Measurements from ENCODE around the gene TRPV5.

The TRPV5 gene

DNA sequence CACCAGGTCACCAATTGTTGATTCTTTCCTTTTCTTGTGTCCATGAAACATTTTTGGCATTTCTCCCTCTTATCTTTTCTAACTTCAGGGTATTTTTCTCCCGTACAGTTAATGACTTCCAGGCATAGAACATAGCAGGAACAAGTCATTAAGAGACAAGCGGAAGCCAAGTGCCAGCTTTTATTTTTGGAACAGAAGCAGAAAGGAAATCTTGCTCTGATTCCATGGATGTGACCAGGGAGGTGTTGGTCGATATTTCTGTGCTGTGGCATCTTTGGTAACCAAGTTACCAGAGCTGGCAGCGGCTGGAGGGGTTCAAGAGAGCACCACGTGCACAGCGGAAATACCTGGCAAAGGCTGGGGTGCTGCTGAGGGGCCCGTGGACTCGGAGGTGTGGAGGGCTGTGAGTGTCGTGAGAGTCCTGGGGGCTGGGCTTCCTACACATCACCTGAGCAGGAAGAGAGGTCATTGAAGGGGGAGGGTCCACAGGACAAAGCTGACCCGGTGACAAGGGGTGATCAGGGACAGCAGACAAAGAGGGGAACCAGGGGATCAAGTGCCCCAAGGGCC, 7.5 kb upstream of the TRPV5 start:
- DNase-seq (ENCODE audit: low spot score) = no peak

DNA sequence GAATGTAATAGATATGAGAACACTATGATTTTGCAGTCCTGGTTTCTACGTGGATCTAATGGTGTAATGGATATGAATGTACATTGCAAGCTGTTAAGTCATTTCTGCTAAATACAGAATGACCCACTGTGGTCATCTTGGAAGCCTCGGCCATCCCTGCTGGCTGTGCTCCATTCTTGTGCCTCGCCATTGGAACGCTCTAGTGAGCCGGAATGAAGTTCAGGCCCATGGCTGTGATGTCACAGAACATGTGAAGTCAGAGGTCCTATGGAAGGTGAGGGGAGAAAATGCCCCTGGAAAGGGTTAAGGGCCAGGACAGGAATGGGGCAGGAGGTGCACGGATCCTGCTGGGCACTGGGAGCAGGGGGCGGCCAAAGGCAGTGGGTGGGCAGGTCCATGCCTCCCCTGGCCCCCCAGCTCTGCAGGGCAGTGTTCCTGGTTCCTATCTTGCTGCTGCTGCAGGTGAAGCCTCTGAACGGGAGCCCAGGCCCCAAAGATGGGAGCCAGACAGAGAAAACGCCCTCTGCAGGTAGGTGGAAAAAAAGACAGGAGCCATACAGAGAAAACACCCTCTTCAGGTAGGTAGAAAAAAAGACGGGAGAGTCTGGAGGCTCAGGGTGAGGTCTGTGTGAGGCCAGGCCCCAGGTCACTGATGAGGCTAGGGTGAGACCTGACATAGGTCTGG, 5.8 kb upstream of the TRPV5 start, which contains the start of gene LLCFC1:
TSS of gene LLCFC1 (plus strand) at position 259 of the 685 bp plus-strand sequence. CDS start at position 397, 138 bp downstream.
- peak; percentile 18 for DNase-seq (ENCODE audit: low spot score)

DNA sequence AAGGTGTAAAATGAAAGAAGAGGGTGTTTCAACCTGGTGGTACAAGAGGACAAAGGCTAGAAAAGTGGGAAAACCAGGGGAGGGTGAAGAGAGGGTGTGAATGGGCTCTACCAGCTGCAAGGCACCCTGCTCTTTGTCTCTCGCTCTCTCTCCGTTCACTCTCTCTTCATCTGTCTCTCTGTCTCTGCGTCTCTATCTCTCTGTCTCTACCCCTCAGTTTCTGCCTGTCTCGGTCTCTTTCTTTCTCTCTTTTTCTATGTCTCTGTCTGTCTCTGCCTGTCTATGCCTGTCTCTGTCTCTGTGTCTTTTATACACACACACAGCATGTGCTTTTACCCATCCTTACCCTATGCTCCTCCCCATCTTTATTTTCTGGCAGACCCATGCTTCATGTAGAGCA, 5.1 kb upstream of the TRPV5 start:
- no peak for DNase-seq (ENCODE audit: low spot score)

DNA sequence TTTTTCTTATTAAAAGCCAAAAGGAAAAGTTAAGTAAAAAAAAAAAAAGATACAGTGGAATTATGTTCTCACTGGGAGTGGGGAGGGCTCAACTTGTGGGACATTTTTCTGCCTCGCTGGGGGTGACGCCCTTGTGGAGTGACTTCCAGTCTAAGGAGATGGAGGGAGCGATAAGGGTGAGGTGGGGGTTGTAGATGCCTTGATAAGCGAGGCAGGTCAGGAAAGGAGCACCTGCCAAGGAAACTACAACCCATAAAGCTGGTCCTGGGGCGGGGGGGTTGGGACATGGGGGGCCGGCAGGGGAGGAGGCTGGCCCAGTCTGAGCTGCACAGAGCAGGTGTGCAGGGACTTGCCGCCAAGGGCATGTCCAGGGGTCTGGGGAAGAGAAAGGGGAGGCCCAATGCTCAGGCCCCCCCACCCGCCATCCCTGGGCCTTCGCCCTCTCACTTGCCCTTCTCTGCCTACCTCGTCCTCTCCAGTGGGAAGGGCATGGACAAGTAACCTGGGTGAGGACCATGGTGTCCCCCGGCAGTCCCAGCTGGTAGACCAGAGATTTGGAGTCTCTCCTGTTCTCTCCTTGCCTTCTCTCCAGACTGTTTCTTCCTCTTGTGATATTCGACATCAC, 2.5 kb upstream of the TRPV5 start:
- DNase-seq (ENCODE audit: low spot score) = no peak

DNA sequence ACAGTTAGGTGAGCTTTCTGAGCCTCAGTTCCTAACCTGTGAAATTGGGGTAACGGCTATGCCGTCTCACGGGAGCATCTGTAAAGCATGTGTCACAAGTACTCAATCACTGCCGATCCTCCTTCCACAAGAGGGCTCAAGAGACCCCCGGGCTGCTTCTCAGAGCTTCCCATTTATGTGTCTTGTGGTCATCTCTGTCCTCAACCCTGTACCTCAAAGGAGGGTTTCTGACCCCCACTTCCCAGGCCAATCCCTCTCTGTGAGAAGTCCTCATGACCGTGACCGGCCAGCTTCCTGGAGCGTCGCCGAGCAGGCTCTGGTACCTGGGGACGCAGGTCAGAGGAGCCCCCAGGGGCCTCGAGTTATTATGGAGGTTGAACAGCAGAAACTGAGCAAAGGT, 510 bp upstream of the TRPV5 start:
- DNase-seq (ENCODE audit: low spot score) = no peak

DNA sequence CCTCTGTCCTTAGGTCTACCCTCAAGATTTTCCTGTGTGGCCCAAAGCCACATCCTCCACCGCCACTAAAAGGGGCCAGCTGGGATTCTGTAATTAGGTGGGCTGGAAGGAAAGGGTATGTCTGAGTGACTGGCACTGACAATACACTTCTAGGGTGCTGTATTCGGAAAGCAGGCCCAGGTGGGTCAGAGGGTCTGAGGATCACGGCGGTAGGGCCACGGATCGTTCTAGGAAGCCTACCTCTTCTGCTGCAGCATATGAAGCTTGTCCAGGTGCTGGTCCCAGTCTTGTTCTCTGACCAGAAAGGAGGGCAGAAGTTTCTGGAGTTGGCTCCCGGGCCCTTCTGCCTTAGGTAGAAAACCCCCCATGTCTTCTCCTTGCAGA, 462 bp downstream of the TRPV5 start:
- DNase-seq (ENCODE audit: low spot score) = no peak

DNA sequence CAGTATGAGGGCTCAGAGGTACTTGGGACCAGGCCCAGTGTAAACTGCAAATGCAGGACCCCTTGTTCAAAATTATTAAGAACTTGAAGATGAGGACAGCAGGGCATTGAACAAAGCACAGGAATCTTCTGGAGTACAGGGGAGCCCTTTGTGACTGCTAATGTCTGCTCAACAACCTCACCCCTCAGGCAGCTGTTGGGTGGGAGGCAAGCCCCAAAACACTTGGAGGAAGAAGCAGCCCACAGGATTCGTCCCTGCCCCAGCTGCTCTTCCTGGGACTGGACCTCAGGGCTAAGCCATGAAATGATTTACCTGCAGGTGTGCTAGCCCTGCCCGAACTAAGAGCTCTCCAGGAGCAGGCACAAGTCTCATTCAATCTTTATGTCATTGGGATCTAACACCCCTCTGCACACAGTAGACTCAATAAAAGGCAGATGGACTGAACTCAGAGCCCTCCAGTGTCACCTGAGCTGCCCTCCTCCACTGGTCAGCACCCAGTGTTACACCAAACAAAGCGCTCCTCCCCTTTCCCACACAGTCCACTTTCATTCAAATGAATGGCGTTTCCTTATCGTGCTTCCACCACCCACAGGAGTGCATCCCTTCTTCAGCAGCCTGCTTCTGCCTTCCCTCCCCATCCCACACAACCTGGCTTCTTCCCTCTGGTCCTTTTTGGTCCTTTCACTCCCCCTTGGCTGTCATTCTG, 1.0 kb downstream of the TRPV5 start:
- DNase-seq (ENCODE audit: low spot score) = no peak

DNA sequence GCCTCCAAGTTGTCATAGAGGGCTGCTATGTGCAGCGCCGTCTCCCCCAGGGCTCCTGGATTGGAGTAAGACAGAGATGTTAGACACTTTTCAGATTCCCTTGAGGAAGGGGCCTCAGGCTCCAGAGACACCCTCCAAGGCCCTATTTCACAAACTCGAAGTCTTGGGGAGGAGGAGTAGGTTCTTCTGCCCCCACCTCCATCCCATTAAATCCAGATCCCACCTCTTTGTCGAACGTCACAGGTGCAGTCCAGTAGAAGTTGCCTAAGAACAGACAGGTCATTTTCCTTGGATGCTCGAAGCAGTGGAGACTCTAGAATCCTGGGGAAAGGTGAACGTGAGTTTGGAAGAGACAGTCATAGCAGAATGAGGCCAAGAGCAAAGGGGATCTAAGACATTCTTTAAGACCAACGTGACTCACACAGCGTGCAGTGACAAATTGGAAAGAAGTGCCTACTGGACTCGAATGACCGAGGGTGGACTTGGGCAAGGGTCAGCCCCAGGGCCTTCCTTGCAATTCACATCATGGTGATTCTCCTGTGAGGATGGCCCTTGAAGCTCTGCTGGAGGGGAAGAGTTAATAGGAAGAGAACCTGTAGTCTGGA, 3.3 kb downstream of the TRPV5 start:
- DNase-seq (ENCODE audit: low spot score) = no peak

DNA sequence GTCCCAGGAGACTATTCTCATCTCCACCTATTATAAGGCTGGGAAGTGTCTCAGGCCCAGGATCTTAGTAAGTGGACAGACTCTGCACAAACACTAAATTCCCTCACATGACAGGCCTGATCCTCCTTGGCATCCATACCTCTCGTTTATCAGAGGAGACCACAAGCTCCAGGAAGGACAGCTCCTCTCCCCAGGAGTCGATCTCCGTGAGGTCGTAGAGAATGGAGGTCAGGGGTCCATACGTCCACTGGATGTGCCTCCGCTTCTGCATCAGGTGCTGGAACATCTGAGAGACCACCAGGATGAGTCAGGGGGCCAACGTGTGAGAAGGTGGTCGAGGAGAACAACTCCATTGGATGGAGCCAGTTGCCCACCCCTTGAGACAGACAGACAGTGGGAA, 5.6 kb downstream of the TRPV5 start:
- DNase-seq (ENCODE audit: low spot score) = no peak

DNA sequence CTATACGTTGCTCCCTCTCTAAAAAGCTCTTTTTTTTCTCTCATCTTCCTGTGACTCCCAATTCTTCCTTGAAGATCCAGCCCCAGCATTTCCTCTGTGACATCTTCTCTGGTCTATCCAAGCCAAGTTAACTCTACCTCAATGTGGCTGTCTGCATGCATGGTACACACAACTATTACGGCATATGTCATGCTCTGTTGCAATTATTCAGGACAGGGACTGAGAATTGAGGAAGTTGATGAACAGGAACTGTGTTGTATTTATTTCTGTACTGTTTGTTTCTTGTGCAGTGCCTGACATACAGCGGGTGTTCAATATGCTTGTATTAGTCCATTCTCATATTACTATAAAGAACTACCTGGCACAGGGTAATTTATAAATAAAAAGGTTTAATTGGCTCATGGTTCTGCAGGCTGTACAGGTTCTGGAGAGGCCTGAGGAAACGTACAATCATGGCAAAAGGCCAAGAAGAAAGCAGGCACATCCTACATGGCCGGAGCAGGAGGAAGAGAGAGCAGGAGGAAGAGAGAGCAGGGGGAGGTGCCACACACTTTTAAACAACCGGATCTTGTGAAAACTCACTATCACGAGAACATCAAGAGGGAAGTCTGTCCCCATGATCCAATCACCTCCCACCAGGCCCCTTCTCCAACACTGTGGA, 6.3 kb downstream of the TRPV5 start:
- DNase-seq (ENCODE audit: low spot score) = no peak

DNA sequence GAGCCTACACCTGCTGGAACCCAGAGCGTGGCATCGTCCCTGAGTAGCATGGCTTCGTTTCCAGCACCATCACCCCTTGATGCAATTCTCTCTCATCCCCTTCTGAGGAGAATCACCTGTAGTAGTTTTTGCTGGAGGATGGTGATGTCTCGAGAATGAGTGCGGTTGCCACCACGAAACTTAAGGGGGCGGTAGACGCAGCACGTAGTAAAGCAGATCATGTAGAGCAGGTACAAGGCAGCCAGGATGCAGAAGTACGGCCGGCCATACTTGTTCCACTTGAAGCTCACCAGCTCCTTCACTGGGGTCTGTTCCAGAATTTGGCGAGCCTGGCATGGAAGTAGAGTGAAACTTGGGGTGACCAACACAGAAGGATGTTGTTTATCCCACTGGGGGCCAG, 8.1 kb downstream of the TRPV5 start:
- no peak for DNase-seq (ENCODE audit: low spot score)

DNA sequence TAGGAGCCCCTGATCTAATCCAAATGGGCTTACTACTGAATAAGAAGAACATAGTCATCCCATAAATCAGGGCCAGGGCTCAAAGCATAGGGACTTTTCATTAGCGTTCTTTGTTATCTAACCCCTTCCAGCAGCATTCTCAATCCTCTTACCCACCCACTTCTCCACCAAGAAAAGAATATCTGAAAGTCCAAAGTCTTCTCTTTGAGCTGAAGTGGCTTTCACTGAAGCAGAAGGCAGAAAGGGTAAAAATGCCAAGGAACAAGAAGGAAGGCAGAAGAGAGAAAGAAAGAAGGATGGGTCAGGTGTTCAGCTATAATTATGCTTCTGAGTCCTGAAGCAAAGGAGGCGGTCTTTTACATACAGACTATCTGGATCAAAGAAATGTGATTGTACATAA, 10.2 kb downstream of the TRPV5 start:
- DNase-seq (ENCODE audit: low spot score) = no peak

DNA sequence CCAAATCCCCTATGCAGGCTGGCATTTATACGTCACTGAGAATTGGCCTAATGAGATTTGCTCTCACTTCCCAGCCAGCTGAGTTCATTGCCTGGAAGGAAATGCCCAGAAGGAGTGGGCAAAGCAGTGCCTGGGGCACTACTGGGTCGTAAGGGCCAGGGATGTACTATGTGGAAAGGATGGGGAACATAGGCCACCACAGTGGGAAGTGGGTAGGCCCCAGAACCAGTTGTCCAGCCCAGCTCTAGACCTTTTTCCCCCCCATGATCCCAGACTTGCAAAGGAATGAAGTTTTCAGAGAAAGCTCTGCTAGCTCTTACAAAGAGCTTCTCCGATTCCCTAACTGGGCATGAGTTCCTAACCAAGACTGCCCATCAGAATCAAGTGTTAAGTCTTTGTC, 13.9 kb downstream of the TRPV5 start:
- no peak for DNase-seq (ENCODE audit: low spot score)

DNA sequence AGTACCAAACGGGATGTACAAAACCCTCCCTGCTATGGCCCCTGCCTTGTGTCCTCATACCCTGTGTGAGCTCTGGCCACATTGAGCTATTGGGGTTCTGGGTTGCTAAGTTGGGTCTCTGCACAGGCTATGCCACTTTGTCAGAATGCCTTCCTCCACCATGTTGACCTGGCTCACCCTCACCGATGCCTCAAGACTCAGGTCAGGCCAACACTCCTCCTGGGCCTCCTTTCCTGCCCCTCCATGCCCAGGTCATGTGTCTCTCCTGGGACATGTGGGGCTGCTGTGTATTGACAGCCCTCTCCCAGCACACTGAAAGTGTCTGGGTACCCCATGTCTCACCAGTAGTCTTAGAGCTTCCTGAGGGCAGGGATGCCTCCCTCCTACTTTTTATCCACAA, 14.6 kb downstream of the TRPV5 start:
- no peak for DNase-seq (ENCODE audit: low spot score)

DNA sequence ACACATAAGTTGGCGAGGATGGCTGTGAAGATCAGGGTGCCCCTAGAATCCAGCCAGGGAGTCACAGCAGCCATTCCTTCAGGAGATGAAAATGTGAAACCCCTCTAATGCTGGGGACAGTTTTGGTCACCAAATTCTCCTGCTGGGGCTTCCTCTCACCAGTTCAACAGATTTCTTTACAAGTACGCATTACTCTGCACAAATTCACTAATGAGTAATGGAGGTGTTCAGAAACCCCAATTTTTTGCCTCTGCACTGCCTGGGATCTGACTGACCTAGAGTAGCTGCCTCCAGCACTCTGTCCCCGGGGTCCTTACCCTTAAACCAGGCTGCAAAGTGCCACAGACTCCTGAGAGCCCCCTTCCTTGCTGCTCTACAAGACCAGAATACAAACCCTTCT, 16.1 kb downstream of the TRPV5 start:
- DNase-seq (ENCODE audit: low spot score) = no peak

DNA sequence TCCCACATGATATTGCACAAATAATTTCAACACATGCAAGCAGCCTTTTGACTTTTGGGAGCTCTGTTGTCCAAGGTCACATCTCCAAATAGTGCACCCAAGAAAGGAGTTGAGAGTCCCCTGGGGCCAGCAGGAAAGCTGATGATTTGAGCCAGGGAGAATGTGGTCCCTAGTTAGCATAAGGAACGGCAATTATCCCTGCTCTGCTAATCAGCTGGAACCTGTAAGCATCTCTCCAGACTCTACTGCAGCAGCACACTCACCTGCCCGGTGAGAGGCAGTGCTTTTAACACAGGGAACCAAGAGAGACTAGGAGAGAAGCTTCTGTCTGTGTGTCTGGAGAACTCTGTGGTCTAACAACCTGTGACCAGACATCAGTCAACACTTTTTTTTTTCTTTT, 17.0 kb downstream of the TRPV5 start:
- DNase-seq (ENCODE audit: low spot score) = no peak

DNA sequence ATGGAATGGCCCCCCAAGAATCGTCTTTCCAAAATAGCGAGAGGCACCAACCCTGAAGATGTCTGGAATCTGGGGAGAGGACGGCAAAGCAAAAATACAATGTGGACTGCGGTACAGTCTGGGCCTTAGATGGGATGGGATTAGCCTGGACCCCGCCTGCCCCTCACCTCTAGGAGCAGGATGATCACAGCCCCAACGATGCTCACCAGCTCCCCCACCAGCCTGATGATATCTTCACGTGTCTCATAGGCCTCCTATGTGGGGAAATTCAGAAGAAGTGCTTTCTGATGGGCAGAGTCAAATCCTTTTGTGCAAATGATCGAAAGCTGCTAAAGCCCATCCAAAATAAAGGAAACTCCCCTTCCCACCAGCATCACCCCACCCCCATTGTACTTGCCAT, 18.2 kb downstream of the TRPV5 start:
- DNase-seq (ENCODE audit: low spot score) = no peak

DNA sequence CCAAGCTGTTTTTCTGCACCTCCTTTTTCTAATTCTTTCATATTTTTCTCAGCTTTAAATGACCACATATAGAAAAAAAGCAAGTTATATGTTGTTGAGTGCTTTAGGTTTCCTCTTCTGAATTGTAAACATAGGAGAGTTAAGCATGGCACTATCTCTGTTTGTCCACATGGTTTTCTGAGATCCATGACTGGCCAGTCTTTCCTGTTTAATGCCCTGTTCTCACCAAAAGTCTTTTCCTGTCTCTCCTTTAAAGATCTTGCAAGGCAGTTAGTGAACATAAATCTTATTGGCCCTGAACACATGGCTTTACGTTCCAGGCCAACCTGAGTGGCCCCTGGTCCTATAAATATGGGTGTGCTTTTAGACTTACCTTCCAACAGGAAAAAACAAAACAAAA, 19.4 kb downstream of the TRPV5 start:
- no peak for DNase-seq (ENCODE audit: low spot score)

DNA sequence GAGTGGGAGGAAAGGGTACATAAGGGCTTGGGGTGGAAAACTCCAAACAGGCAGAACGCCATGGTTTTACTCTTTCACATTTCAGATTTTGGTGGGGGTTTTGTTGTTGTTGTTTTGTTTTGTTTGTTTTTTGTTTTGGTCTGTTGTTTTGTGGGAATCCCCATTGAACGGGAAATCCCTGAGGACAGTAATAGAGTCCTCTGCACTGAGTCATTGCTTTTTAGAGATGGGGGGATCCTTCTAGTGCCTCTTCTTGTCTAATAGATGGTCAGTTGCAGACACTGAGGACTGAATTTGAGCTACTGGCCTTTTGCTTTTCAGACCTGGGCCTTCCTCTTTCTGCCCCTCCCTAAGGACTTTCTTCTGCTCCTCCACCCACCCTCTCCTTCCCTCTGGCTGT, 20.0 kb downstream of the TRPV5 start:
- no peak for DNase-seq (ENCODE audit: low spot score)

DNA sequence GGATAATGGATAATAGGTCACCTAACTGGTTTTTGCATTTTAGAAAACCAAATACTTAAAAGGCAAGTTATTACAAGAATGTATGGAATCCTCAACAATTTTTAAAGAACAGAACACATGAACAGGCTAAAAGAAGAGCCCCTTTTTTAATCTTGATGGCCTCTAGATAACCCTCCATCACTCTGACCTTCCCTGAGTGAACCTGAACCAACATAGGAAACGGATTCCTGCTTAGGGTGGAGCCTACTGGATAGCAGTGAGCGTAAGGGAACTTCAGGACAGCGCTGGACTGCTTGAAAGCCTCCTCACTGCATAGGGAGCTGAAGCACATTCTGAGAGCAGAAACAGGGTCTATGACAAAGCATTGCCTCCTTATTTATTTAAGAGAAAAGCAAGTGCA, 20.5 kb downstream of the TRPV5 start:
- no peak for DNase-seq (ENCODE audit: low spot score)

DNA sequence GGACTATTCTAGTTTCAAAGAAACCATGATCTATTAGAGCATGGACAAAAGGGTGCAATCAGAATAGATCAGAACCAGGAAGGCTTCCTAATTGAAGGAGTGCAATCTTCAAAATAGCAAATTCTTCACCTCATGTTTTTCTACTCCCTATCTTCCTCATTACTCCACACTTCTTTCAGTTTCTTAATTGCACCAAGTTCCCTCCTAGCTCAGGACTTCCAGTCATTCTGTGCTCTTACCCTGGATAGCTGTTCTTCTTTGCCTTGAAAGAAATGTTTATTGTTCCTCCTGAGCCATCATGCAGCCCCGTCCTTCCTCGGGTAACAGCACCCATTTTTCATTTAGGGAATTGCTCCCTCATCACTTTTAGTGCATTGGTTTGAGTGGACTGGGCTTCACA, 23.1 kb downstream of the TRPV5 start:
- DNase-seq (ENCODE audit: low spot score) = no peak

DNA sequence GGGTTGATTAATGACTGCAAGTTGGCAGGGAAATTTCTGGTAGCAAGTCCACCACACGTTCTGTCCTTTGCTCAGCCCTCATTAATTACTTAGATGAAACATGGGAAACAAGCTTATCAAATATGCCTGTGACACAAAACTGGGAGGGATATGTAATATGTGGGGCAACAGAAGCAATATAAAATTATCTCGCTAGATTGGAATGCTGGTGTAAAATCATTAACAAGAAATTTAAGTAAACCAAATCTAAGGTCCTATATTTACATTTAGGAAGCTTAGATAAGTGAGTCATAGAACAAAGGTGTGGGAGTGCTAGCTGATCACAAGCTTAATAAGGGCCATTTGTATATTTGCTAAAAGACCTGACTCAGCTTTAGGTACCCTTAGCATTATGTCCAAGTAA, 23.5 kb downstream of the TRPV5 start:
- DNase-seq (ENCODE audit: low spot score) = no peak

Data from cerebellar cortex (tissue), 1 donor.